H4 (cell line): ENCODE results near the gene PYGM. TPM values are rescaled to one million over a fixed set of nuclear protein-coding genes. Genes with fewer than 3 reads are reported as not detected.

Source experiments
- total RNA-seq: library from RNA; depleted of rRNA; stranded (reverse); fragments of >200 nt; shearing (Covaris generic); gene quantifications from 2 replicates; pipeline ENCODE4 v1.2.3, GENCODE V29; 2014; rRNA removed

Gene PYGM
- total RNA-seq, 1 experiment from 2014 or later, result 0.25 TPM

Other genes starting within 250 kb of the PYGM start
- not detected in 2 replicates for gene SLC22A11, start 204.0 kb downstream of the PYGM start, total RNA-seq
- not detected in 2 replicates for gene SLC22A12, start 168.8 kb downstream of the PYGM start, total RNA-seq
- 0.17 and 0.35 TPM in 2 replicates for gene NRXN2, start 36.8 kb downstream of the PYGM start, total RNA-seq
- gene RASGRP2, start 15.8 kb downstream of the PYGM start, total RNA-seq, result not detected in 2 replicates
- 79.6 and 94.1 TPM in 2 replicates for gene SF1, start 18.6 kb upstream of the PYGM start, total RNA-seq
- 18.0 and 40.9 TPM in 2 replicates for gene MAP4K2, start 43.2 kb upstream of the PYGM start, total RNA-seq
- gene MEN1, start 50.6 kb upstream of the PYGM start, total RNA-seq, result 8.9 and 10.6 TPM in 2 replicates
- 0.02 TPM in 1 of 2 replicates, not detected in the other for gene CDC42BPG, start 84.7 kb upstream of the PYGM start, total RNA-seq
- 13.5 and 14.2 TPM in 2 replicates for gene EHD1, start 118.6 kb upstream of the PYGM start, total RNA-seq
- gene ATG2A, start 157.2 kb upstream of the PYGM start, total RNA-seq, result 6.0 and 9.5 TPM in 2 replicates
- 6.4 and 9.1 TPM in 2 replicates for gene PPP2R5B, start 164.7 kb upstream of the PYGM start, total RNA-seq
- gene GPHA2, start 175.9 kb upstream of the PYGM start, total RNA-seq, result not detected in 2 replicates
- gene MAJIN, start 212.1 kb upstream of the PYGM start, total RNA-seq, result not detected in 2 replicates
- gene BATF2, start 237.0 kb upstream of the PYGM start, total RNA-seq, result 1.8 and 2.3 TPM in 2 replicates